Putamen (tissue), 1 donor: ENCODE results near the gene CNPY1.

ENCODE experiments used
- DNase-seq: peaks from one replicate; pipeline ENCODE4 v3.0.0-alpha.2; 2016; ENCODE audit warnings: low spot score

Gene CNPY1

DNA sequence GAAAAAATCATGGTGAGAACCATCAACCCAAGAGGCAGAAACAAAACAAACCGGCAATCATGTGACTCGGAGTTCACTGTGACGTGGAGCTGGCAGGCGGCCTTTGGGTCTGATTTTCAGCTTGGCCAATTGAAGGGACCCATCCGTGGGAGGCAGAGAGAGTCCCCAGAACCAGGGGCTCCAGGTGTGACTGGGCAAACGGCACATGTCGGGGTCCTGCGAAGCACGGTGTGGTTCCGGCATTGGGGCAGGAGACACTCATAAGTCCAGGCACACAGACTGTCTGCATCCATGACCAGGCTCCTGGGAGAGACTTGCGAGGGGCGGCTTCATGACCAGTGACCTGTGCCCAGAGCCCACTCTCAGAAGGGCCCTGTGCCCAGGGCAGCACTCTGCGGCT lies 12.6 kb upstream of the CNPY1 start:
- no peak for DNase-seq

DNA sequence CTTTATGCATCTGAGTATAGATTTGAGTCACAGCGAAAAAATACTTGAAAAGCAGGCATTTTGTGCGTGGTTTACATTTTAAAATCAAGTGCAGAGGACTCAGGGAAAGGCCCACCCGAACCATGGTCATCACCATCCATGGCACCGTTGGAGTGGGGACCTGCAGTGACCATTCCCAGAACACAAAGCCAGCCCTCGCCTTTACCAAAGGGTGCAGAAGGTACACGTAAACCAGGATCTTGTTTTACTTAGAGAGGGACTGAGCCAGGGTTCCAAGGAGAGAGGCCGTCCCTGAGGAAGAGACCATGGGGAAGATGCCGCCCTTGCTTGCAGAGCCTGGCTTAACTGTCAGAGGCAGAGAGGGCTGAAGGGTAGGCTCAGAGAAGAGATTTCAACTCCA lies 12.0 kb upstream of the CNPY1 start:
- DNase-seq, result no peak

DNA sequence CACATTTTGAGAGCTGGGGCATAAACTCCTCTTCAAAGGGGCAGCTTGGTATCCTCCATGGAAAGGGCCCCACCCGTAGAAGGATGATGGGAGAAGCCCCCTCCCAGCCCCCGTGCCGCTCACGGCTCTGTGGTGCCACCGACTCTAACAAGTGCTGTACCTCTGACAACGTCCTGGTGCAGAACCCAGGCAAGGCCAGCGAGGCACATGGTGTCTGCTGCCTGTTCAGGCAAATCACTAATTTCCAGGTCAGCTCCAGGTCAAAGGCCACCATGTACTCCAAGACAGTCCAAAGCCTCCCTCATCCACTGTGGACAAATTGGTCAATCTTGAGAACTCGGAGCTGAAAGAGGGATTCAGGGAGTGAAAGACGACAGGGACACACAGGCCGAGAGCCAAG lies 11.4 kb upstream of the CNPY1 start:
- DNase-seq, result no peak

DNA sequence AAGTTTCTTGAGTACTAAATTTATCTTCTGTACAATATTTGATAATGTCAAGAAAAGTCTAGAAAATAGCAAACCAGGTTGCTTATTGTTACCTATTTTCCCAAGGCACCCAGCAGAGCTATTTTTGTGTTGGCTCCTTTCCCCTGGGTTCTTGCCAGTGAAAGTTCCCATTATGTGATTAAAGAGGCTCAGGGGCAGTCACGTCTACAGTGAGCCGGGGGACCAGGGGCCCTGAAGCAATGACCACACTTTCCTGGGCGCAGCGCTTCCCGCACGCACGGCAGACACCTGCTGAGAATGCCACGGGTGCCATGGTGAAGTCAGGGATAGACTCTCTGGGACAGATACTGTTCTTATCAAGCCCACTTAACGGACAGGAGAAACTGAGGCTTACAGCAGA lies 10.4 kb upstream of the CNPY1 start:
- no peak for DNase-seq

DNA sequence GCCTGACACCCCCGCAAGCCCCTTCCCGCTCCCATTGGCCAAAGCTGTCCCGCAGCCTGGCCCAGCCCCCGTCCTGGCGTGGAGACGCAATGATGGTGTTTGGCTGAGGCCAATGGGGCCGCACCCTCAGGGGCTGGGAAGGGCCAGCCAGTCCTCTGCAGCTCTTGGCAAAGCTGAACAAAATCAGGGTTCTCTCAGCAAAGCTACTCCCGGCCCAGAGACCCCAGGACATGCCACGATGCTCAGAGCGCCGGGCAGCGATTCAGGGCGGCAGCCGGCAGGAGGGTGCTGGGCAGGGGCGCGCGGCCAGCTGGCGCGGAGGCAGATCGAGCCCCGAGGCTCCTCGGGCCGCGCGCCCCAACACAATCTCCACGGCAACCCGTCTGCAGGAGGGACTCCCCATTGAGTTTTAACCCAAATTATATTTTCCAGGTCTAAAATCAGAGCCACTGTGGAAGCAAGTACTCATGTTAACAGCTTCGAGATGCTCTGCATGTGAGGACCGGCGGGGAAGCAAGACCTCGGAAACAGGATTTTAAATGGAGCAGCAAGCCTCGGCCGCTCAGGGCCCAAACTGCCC lies 8.8 kb upstream of the CNPY1 start:
- DNase-seq, result no peak

DNA sequence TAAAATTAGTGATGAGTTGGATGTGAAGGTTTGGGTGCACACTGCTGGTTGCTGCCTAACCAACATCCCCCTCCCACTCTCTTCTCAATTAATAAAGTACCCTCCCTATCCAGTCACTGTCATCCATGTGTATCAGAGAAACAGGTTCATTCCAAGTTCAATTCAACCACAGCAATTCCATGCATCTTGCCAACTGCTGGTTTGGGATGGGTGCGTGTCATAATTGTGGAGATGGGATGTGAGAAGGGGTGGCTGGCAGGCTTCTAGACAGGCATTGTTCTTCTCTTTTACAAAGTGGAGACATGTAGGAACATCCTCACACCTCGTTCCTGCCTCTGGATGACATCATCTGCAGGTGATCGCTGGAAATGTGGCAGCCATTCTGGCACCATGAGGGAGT lies 7.5 kb upstream of the CNPY1 start:
- DNase-seq, result no peak

DNA sequence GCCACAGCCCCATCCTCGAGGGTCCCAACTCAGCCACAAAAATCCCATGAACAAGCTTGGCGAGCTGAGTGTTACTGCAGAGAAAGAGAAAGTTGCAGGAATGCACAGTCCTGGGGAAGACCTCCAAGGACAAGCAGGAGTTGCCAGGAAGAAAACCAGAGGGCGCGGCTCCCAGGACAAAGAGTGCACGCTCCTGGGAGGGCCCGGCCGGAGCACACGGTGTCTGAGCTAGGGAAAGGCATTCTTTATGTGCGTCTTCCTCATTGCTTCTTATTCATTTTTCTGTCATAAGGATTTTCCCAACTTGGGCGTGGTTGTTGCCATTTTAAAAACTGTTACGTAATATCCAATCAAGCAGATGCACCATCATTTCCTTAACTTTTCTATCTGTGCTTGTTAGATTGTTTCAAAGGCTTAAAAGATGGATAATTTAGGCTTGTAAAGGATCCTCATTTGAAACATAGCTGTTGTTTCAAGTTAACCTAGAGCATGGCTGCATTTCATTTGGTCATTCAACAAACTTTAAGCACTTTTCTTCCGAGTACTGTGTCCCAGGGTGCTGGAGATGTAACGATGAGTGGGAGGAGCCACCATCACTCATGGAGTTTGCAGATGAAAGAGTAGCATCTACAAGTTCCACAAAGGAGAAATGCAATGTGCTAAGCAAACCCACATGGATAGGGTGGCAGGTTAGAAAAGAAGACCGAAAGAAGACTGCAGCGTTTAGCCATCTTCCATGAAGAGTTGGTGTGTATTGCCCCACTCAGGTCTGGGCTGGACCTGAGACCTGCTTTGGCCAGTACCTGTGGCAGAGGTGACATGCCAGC lies 5.6 kb upstream of the CNPY1 start:
- no peak for DNase-seq

DNA sequence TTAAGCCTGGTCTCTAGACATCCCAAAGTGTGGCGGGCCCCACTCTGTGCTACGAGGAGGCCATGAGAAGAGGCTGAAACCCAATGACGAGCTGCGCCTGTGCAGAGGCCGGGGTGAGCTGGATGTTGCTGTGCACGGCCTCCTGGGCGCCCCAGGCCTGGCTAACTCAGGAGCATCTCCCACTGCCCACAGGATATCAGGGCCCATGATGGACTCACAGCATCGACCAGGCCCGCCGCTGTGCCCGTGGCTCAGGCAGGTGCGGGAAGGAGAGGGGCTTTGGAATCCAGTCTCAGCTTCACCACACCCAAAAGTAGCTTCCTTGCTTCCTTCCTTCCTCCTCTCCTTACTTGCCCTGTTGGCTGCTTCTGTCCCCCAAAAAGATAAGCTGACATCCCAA lies 4.6 kb upstream of the CNPY1 start:
- no peak for DNase-seq

DNA sequence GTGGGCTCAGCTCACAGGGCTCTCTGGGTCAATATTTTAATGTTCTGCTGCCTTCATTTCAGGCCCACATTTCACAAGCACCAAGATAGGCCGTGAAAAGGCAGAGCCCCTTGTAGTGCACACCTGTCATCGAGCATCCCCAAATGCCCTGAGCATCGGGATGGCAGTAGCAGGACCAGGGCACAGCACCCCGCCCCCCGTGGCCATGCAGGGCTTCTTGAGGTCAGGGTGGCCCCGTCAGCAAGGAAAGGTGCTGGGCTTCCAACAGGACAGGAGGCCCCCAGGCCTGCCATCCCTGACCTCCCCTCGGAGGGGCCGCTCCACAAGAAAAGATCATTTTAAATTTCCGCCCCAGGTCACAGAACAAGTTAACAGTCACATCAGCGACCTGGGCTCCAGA lies 2.9 kb upstream of the CNPY1 start:
- DNase-seq, result no peak

DNA sequence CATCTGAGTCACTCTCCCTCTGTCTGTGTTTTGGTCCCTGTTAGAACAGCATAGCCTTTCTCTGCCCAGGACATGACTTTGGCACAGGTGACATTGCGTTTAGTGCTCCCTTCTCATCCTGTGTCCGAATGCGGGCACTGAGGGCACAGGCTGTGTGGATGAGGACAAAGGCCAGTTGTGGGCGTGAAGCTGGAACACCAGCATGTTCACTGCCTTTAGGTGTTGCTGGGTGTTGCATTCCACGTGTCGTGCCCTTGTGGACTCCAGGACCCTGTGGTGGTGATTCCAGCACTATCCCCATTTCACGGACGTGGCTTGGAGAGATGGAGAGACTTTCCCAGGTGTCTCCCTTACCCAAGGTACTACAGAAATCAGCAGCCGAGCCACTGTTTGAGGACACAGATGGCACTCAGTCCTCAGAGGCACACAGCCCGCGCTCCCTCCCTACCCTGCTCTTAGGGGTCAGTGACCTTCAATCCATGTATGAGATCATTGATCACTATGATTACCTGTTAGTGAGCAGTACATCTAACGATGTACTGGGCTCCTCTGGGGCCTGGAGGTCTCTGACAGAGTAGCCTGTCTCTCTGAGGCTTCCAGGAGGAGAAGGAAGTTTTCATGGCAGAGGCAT lies 917 bp upstream of the CNPY1 start:
- no peak for DNase-seq

DNA sequence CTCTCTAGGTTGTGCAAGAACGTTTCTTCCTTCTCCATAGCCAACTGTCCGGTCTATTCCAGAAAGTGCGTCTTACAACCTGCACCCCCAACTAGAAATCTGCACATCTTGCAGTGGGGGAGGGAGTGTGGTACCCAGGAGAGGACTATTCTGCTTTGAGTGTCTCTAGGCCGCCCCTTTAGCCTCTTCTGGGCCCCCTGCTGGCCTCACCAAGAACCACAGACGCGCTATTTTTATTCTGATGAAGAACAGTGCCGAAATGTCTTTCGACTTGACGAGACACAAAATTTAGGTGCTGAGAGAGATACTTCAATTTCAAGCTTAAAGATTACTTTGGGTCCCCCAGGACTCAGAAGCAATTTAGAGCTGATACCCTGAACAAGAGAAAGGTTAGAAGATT lies 1.0 kb downstream of the CNPY1 start:
- DNase-seq, result no peak

DNA sequence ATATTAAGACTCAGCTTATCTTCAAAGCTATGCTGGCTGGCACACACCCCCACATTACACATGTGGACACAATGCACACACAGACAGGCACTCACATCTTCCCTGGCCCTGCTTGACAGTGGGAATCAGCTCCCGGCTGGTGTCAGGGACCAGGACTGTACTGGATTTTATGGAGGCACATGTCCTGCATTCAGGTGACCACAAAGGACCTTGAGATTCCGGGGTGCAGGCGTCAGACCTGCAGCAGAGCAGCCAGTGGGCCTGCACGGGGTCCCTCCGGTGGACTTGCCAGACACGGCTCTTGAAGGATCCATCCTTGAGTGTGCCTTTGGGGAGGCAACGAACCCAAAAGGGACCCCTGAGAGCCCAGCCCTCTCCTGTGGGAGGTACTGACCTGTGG lies 1.9 kb downstream of the CNPY1 start:
- DNase-seq, result no peak

DNA sequence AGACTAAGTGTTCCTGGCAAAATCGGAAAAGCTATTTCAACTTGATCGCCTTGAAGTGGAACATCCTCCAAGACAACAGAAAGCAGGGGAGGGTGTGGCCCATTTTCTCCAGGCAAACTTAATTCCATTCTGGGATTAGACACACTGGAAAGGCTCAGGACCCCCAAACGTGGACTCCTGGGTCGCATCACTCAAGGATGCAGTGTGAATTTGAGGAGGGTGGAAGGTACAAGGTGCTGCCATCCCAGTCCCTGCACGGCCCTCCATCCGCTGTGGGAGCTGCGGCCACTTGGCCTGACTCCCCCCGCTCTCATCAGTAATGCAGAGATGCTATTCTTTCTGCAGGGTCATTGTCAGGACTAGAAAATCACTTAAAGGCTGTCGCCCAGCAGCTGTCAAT lies 2.4 kb downstream of the CNPY1 start:
- DNase-seq, result no peak

DNA sequence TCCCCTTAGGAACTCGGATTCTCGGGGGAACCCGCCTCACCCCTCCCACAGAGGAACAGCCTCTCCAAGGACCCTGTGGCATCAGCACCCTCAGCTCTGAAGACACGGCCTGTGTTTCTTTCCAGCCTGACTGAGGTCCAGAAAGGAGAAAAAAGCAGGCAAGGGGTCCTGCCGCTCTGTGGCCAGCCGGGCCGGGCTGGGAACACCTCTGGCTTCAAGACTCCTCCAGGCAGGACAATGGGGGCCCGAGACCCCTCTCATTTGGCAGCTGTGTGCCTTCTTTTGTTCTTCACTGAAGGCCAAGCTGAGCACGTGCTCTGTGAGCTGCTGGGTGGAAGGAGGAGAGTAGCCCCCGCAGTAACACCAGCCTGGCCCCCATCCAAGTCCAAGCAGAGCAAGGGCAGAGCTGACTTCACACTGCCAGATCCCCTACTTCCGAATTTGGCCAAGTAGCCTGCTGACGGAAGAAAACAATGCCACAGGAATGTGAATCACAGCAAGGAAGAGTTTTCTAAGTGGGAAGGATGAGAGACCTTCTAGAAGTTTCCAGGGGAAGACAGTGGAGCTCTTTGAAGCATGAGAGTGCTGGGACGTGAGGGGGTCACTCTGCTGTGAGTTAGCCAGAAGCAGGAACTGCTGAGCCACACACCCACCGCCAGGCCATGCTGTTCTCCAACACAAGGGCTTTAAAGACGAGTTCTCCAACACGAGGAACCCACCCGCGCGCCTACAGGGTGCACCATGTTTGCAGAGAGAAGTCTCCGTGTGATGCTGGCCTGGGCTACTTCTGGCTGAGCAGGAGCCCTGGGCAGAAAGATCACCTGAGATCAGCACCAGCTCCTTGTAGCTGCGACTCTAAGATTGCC lies 3.1 kb downstream of the CNPY1 start:
- no peak for DNase-seq

DNA sequence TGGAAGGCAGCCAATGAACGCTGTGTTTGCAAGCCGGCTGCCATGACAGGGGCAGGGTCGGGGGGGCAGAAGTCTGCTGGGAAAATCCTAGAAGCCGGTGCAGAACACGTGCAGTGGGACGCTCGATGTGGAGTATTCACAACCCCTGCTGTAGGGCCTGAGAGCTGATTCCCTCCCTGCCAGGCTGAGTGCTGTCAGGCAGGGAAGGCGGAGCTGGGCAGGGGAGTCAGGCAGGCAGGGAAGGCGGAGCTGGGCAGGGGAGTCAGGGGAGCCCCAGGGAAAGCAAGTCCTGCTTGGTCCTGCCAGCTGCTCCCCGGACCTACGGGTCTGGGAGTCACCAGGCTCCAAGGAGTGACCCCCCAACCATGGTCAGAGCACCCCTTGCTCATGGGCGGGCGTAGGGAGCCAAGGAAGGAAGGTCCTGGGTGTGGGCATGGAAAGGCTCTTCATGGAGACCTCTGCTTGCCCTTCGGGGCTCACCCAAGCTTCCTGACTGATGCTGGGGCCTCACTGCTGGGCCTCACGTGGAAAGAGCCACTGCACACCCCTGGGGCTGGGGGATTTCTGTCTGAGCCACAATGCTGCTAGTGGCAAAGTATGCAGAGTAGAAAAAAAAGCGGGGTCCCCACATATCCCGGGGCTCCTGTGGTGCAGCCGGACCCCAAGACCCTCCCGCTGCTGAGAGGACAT lies 4.2 kb downstream of the CNPY1 start:
- no peak for DNase-seq

DNA sequence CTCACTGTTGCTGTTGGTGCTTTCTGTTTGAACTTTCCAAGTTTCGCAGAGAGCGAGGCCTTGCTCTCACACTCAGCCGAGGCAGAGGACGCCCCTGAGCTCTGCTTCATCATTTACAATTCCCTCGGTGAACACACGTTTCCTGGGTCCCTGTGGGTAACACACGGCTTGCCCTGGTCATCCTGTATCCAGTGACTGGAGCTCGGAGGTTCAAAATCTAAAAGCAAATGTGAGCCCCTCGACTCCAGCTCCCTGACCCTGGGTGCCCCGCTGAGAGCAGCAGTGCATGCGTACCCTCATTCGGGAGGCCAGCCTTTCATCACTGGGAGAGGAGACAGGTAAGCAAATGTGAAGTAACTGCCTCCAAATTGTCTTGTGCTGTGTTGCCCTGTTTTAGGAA lies 5.8 kb downstream of the CNPY1 start:
- DNase-seq, result no peak

DNA sequence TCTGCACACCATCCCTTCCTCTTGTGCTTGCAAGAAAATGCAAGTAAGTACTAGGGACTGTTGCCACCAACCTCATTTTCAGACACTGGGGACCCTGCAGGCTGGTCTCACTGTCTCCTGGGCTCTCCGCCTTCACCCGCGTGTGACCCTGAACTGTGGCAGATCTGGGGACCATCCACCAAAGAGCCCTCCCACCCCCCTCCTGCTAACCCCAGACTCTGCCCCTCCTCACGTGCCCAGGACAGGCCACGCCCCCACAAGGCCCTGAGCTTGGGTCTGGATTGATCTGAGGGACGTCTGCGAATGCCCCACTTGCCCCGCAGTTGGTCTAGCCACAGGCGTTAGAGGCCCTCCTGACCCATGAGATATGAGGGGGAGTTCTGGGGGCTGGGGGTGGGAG lies 8.1 kb downstream of the CNPY1 start:
- no peak for DNase-seq

DNA sequence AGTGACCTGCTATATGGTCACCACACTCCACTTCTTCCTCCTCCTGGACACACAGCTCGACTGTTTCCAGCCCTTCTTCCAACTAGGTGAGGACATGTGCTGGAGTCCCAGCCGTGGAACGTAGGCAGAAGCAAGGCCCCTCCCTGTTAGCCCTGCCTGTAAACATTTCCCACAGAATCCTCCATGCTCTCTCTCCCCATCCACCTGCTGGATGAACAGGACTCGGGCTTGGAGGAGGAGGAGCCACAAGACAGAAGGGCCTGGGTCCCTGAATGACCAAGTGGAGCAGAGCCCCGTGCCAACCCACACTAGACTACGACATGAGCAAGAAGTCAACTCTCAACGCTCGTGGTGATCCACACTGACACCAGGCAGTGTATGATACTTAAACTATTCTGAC lies 9.9 kb downstream of the CNPY1 start:
- no peak for DNase-seq

DNA sequence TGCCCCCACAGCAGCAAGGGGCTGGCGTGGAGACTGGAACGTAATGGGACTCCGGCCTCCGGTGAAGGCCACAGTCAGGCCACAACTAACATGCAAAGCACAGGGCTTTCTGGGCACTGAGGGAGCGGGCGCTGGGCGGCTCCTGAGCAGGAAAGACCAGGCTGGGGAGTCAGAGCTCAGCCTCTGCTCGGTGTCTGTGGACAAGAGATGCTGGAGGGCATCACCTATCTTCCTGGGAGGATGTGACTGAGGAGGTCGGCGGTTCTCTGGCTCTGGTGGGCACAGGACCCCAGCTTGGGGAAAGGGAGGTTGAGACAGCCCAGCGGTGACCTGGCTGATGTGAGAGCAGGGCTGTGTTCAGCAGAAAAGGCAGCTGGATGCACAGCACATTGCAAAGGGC lies 11.7 kb downstream of the CNPY1 start:
- DNase-seq, result no peak

DNA sequence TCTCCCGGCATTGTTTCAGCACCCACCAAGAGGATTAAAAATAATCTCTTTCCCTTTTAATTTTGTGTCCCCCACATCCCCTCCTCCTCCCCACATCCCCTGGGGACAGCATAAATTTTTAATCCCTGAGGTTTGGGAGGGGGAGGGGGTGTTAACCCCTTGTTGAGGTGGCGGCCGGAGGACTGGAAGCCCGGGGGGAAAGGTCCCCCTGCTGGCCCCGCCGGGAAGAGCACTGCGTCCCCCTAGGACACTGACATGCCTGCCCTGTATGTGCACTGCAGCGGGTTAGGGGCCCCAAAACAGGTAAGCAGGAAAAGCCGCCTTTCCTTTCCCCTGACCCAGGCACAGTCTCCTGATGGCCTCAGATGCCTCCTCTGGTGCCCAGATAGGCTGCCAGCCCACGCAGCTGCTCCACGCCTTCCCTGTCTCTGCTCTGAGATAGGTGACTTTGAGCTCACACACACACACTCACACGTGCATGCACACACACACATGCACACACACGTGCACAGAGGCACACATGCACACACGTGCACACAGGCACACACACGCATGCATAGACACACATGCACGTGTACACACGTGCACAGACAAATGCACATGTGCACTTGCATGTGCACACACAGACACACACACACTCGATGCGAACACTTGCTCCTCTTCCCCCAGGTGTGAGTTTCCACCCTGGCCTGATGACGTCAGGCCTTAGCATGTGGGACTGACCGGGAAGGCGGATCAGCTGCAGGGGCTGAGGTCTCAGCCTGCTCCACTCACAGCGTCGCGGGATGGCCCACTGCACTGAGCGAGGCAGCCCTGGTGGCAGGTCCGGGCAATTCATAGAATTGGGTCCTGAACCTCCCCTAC lies 12.3 kb downstream of the CNPY1 start:
- DNase-seq, result no peak
